ENCODE results near the gene KATNB1.

GRCh38 chr16:57765160-57765728 lies 29.7 kb downstream of the KATNB1 start:
- TF ChIP-seq CTCF (IDR thresholded peaks at IDR 0.05) = no peak
- no peak for TF ChIP-seq EZH2 (IDR thresholded peaks at IDR 0.05)
- no peak for TF ChIP-seq EZH2phosphoT487 (IDR thresholded peaks at IDR 0.05)

Data from neural progenitor cell (in vitro differentiated cells).